Measurements from ENCODE around the gene COL17A1.

The COL17A1 gene

DNA sequence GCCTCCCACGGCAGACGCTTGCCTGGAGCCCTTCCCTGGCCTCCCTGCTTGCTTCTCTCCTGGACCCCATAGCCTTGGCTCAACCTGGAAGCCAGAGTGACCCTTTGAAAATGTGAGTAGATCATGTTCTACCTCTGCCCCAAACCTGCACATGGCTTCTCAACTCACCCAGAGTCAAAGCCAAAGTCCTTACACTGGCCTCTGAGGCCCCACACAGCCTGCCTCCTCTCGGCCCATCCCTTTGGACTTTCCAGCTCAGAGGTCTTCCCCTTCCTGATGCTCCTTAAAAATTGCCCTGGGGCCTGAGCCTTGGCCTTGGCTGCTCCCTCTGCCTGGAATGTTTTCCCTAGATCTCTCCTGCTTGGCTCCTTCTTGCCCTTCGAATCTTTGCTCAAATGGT is 32.5 kb downstream of the COL17A1 start:
- no peak for DNase-seq (ENCODE audit: low read depth in 1 of 2, low spot score in 1 of 2)

DNA sequence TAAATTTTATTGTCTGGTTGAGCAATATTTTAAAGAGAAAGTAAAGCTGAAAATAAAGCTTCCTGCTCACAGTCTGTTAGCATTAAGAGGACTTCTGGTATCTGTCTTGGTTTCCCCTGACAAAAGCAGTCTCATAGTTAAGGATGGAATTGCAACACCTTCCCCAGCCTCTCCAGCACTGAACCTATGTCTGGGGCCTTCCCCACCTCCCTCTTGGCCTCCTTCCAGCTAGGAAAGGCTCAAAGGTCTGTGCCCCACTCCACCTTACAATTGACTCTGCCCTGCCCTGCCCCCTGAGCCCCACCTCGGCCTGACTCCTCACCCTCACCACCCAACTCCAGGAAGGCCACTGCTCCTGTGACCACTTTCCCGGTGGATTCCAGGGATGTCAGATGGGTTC is 33.2 kb downstream of the COL17A1 start:
- DNase-seq (ENCODE audit: low read depth in 1 of 2, low spot score in 1 of 2), result no peak

DNA sequence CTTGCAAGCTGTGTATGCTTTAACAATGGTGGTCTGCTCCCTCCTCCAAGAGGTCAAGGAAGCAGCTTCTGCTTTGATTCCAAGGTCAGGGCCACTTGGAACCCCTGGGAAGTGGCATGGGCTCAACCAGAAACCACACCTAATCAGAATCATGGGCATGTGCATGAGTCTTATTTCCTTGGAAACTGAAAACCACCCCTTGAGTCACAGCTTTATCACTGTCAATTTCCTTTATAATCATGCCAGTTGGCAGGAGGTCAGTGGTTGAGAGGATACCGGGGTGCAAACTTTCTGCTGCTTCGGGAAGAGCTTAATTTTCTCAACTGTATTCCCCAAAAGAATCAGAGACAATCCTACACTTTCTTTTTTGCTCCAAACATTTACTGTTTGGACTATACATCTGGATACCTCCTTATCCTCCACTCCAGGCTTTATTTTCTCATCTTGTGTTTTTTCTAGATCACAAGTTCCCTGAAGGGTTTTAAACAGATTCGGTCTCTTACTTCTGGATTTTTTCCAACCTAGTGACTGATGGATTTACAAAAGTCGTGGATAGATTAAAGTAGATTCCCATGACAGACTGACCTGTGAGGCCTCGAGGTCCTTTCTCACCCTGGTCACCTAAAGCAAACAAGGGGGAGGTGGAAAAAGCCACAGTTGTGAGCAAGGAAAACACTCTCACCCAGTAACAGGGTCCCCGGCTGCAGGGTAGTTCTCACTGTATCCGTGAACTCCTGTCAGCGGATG is 36.0 kb downstream of the COL17A1 start:
- DNase-seq (ENCODE audit: low read depth in 1 of 2, low spot score in 1 of 2), result no peak

DNA sequence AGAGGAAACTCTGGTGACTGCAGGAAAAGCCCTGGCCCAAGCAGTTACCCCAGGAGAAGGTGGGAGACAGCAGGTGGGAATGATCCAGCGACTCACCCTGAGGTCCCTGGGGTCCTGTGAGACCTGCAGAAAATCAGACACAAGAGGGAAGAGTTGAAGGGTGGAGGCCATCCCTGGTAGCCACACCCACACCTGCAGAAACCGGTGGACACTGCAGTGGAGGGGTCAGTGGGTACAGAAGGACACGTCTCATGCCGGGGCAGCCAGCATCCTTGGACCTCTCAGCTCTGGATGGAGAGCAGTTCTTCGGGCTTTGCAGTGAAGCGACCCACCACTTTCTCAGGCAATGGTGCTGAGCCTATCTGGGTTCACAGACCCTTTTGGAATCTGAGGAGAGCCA is 39.0 kb downstream of the COL17A1 start:
- no peak for DNase-seq (ENCODE audit: low read depth in 1 of 2, low spot score in 1 of 2)

DNA sequence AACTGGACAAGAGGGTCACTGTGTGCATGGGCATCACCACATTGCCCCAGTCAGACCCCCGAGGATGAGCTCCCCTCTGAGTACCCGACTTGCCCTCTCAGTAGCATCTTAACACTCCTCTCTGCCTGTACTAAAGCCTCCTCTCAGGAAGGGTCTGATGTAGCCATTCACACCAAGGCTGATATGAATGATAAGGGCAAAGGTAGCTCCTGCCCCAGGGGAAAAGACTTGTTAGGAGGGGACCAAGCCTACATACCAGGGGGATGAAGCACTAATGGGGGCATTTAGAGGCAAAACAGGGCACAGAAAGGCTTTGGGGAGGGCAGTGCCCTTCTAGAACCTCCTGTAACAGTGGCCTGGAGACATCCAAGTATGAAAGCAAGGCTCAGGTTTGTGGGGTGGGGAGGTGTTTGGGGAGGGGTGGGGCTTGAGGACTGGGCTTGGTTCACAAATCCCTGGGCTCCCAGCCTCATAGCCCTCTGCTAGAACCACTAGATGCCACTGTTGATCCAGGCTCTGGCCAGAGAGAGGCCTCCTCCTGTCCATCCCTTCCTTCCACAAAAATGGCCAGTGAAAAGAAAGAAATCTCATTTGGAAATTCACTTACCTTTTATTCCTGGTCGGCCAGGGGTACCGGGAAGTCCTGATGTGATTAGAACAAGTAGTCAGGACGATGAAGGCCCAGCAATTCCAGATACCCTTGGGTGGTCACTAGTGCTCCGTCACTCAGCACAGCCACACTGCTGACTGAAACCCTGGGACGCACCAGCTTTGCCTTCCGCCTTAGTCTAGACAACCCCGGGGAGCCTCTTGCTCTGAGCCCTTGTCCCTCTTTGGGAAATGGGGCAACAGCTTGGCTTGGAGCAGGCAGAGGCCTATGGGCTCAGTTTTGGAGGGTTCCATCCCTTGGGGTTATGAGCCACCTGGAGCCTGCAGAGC is 40.3 kb downstream of the COL17A1 start:
- no peak for DNase-seq (ENCODE audit: low read depth in 1 of 2, low spot score in 1 of 2)

DNA sequence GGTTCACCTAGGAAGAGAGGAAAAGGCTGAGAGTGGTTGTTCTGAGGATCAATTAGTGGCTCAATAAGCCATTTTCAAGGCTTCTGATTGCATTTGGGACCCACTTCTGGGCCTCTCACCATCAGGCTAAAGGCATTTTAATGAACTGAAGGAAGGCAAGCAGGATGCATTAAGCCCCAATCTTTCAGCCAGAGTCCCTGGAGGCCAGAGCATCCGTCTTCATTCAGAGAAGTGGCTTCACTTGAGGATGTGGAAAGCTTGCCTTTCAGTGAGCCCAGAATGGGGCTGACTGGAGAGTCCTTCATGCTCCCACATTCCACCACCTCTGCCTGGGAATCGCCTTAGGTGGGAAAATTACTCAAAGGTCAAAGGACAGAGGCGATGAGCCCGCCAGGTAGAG is 41.8 kb downstream of the COL17A1 start:
- no peak for DNase-seq (ENCODE audit: low read depth in 1 of 2, low spot score in 1 of 2)

DNA sequence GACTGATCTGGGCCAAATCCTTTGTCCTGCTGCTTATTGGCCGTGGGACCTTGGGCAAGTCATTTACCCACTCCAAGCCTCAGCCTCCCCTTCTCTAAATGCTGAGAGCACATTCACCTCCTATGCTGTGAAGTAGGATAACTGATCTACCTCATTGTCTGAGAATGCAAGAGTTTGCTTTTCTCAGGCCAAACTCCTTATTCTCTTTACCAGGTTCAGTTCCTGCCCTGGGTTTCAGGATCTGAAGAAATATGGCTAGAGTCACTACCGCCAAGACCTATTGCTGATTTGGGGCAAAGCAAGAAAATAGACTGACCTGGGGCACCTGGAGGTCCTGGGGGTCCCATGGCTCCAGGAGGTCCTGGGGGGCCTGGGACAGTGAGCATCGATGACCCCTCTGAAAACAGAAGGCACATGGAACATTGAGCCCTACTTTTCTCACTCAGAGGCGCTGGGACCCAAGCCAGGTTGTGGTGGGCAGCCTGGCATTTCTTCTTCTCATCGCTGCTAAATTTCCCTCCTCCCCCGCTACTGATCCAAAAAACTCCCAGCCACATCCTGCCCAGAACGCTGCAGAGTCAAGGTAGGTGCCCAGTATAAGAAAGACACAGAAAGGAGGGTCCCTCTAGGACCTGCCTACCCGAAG is 42.4 kb downstream of the COL17A1 start:
- no peak for DNase-seq (ENCODE audit: low read depth in 1 of 2, low spot score in 1 of 2)

DNA sequence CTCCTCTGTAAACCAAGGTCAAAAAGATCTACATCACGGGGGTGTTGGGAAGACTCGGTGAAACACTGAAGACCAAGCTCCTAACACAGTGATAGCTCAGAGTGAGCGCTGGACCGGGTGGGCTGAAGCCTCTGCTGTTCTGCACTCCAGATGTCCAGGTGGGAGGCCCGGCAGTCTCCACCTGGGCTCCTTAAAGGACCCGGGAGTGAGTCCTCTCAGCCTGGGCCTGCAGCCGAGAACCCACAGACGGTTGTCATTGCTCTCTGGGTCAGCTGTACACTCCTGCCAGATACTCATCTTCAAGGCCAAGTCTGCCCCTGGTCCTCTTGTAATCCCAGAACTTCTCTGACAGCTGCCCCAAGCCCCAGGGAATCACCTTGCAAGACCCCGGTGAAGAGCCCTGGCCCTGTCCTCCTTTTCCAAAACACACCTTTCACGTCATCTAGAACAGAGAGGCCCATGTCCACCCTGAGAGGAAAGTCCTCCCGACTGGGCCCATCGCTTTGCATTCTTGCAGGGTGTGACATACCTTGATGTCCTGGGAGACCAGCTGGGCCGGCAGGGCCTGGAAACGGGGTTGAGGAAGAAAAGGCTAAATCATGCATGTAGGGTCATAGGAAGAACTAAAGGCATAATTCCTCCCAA is 43.7 kb downstream of the COL17A1 start:
- no peak for DNase-seq (ENCODE audit: low read depth in 1 of 2, low spot score in 1 of 2)

DNA sequence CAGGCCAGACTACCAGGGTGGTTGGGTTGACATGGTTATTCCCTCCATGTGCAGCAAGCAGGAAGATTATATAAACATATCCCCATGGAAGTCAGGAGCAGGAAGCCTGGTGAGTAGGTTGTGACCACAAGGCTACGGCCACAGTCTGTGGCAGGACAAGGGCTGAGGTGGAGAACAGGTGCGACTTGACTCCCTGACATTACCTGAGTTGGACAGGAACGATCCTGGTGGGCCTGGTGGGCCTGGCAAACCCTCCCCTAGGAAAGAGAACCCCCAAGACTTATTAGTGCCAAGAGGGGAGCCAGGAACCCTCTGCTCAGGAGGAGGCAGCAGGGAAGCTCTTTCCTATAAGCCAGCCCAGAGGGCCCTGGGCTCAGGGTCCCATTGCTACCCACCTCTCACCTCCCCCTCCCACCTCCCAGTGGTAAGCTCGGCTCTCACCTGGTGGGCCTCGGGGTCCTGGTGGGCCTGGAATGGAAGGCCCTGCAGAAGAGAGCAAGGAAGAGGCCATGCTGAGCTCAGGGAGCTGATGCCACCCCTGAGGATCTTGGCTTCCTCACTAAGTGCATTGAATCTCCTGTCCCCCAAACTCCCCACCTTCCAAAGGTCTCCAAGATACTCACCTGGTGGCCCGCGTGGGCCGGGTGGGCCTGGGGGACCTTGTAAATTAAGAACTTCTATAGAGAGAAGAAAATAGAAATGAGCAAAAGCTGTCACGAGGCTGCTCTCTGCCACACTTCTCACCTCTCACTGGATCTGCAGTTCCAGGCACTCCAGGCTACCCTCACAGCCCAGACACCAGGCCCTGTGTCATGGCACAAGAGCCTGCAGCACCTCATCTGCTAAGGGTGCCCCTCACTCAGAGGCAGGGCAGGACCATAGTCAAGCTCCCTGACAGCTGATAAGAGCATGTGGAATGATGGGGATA is 44.6 kb downstream of the COL17A1 start:
- DNase-seq (ENCODE audit: low read depth in 1 of 2, low spot score in 1 of 2), result no peak

DNA sequence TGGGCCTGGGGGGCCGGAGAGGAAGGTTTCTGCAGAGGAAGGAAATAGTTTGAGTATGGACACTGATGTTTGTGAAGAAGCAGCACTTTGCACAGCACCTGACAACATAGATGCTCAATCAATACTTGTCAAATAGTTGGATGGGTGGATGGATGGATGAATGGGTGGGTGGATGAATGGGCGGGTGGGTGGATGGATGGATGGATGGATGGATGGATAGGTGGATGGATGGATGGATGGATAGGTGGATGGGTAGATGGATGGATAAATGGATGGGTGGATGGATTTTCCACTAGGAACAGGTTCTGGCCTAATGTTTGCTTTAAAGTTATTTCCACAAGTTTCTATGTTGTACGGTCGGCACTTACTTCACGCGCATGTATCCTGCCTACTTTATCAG is 45.3 kb downstream of the COL17A1 start:
- no peak for DNase-seq (ENCODE audit: low read depth in 1 of 2, low spot score in 1 of 2)

DNA sequence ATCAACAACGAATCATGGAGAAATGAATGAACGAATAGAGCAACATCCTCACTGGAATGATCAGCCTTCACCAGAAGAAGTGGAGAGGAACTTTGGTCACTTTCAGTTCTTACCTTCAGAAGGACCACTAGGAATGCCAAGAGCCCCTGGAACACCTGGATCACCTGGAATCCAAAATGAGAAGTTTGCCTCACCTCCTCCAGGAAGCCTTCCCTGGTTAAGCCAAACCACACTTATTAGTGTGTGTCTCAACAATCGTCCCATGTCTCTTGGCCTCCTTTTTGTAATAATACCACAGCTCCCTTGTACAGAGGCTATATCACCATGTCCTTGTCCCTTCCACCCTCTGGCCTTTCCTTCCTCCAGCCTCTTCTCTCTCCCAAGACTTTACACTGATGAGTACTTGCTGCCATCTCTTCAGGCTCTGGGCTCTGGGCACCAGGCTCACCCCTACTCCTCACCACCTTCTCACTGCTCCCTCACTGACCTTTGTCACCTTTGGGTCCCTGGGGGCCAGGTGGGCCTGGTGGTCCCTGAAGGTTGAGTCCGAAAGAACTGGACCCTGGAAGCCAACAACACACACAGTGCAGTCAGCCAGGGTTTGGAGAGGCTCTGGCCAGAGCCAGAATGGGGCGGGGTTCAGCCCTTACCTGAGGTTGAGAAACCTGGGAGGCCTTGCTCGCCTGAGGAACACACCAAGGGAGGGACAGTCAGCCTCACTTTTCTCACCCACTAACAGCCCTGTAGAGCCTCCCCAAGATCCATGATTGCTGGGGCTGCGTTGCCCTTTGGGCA is 46.5 kb downstream of the COL17A1 start:
- no peak for DNase-seq (ENCODE audit: low read depth in 1 of 2, low spot score in 1 of 2)

DNA sequence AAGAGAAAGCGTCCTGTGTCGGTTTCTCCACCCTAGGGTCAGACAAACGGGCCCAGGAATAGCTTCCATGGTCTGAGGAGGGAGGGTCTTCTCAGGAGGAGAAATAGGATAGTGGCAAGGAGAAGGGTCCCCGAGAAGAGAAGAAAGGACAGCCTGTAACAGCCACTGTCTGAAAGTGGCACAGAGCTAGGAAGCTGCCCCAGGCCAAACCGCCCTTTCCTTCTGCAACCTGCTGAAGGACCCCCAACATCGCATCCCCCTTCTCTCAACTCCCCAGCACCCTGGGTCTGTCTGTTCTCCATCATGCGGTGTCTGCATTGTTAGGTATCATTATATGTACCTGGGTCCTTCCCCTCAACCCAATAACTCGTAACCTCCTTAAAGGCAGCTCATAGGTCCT is 47.1 kb downstream of the COL17A1 start:
- no peak for DNase-seq (ENCODE audit: low read depth in 1 of 2, low spot score in 1 of 2)

DNA sequence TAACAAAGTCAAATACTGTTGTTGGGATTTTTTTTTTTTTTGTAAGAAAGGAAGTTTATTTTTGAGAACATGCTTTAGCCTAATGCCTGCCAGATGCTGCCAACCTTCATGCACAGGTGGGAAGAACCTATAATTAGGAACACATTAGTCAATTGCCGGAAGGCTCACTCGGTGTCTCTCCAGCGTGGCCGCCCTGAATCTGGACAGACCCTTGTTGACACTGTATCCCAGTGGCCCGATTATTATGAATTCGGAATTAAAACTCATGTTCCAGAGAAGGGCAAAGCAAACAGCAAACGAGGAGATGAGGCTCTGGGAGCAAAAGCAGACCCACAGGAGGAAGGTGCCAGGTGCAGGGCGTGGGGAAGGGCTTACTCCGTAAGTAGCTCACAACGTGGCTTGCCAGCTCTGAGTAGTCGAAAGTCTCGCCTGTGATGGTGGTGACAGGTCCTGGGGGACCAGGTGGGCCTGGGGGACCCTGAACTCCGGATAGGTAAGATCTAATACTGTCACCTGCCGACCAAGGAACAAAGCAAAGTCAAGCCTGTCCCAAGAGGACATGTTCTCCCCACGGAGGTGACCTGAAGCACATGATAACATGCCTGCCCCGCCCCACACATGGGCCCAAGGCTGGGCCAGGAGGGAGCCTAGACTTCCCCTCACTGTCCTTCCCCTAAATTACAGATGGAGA is 48.3 kb downstream of the COL17A1 start:
- DNase-seq (ENCODE audit: low read depth in 1 of 2, low spot score in 1 of 2), result no peak

DNA sequence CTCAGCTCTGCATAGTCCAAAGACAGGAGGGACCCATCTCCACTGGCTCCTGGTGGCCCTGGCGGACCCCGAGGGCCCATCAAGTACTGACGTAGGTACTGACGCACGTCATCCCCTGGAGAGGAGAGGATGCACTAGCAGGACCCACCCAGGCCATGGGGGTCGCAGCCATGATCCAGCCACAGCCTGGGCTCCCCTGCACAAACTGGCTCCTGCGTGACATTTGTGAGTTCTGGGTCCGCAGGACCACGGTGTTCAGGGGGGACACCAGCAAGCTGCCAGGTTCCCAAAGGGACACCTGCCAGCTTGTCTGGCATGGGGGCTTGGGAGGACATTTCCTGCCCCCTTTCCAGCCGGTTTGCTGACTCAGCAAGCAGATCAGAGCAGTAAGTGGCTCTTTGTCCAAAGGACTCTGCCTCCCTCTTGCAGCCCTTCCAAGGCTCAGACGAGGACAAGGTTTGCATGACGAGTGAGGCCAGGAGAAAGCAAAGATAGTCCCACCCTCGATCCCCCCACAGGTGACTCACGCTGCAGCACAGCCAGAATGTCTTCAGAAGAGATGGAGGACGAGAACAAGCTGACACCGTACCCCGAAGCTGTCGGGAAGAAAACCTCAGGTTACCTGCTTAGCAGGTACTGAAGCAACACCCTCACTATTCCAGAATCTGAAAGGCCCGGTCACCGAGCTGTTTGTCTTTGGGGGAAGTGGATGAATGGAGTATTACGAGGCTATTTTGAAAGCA is 49.0 kb downstream of the COL17A1 start:
- DNase-seq (ENCODE audit: low read depth in 1 of 2, low spot score in 1 of 2), result no peak

DNA sequence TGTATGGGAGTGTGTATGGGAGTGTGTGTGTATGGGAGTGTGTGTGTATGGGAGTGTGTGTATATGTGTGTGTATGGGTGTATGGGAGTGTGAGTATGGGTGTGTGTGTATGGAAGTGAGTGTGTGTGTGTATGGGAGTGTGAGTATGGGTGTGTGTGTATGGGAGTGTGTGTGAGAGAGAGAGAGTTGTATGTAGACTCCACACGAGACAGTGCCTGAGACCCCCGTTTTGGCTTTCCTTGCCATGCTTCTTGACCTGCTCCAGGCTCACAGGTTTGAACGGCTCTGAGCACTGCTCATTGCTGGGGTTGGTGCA is 49.7 kb downstream of the COL17A1 start:
- DNase-seq (ENCODE audit: low read depth in 1 of 2, low spot score in 1 of 2), result no peak

DNA sequence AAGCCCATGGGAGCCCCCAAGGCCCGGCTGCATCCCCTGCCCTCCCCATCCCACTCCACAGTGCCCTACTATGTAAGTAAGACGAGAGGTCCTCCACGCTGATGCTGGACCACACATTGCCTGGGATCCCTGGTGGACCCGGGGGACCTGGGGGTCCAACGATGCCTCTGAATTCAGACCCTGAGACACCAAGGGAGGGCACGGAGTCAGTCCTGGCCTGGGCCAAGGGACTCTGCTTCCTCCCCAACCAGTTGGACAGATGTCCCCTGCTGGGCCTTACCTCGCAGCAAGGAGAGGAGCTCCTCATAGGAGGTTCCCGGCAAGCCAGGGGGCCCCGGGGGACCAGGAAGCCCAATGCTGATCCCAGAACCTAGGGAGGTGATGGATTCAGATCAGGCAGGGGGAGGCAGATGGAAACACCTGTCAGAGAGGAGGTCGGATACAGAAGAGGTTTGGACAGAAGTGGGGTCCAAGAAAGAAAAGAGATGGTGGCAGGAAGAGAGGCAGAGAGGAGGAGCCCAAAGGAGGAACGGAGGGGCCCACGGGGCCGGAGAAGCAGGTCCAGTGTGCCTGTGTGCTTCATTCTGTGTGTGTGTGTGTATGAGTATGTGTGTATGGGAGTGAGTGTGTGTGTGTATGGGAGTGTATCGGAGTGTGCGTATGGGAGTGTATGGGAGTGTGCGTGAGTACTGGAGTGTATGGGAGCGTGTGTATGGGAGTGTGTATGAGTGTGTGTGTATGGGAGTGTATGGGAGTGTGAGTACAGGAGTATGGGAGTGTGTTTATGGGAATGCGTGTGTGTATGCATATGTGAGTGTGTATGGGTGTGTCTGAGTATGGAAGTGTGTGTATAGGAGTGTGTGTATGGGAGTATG is 50.2 kb downstream of the COL17A1 start:
- no peak for DNase-seq (ENCODE audit: low read depth in 1 of 2, low spot score in 1 of 2)

DNA sequence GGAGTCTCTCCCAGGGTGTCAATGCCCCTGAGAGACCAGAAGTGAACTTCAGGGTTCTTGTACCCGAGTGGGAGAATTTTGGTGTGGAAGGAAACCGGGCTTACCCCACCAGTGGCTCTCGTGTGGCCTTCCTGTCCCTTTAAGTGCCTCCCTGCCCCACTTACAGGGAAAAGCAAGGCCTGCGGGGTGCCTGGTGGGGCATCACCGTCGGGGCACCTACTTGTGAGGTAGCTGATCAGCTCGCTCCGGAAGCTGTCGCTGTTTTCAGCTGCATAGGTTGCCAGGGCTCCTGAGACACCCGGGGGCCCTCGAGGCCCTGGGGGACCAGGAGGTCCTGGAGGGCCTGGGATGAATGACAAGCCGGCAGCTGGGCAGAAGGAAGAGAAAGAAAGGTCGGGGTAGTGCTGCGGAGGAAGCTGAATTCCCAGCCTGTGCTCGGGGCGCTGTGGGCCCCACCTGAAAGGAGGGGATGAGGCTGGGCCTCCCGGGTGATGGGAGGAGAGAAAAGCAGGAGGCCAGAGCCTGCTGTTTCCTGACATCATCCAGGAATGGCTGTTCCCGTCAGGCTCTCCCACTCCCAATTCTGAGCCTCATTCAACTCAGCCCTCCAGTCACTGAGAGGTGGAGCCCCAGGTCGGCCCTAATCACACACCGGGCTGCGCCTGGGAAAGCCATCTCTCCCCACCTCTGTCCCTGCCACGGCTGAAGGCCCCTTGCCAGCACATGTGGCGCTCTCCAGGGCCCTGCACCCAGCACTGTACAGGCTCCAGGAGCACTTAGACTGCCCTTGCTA is 51.1 kb downstream of the COL17A1 start:
- DNase-seq (ENCODE audit: low read depth in 1 of 2, low spot score in 1 of 2), result no peak

Data from stimulated activated CD4-positive, alpha-beta T cell treated with anti-CD3 and anti-CD28 coated beads, Interleukin-15, amount 100 ng/mL, for 1 hour (primary cell).